NCI-H526 treated with DMSO at 0.1 percent for 48 hours (cell line): ENCODE results near the gene FNDC10.

Experiments
- DNase-seq: peaks from one replicate; lab custom pipeline; 2025; lab: John Stamatoyannopoulos, UW

The FNDC10 gene

GRCh38 chr1:1616045-1616790 is 16.3 kb upstream of the FNDC10 start:
- DNase-seq, result no peak

- DNase-seq, result peak; percentile 94
Observed at GRCh38 chr1:1615256-1616044, 15.5 kb upstream of the FNDC10 start, which contains the start of gene MIB2. Gene MIB2 (plus strand): TSS chr1:1615500. CDS start chr1:1623453, 7,953 bp downstream.

GRCh38 chr1:1614954-1615255 is 15.0 kb upstream of the FNDC10 start:
- DNase-seq, result no peak

- DNase-seq, result no peak
Observed at GRCh38 chr1:1614204-1614953, 14.4 kb upstream of the FNDC10 start.

GRCh38 chr1:1613509-1614082 is 13.7 kb upstream of the FNDC10 start:
- no peak for DNase-seq

GRCh38 chr1:1612104-1612400 is 12.1 kb upstream of the FNDC10 start:
- no peak for DNase-seq

- no peak for DNase-seq
Observed at GRCh38 chr1:1610796-1611195, 10.9 kb upstream of the FNDC10 start.

- no peak for DNase-seq
Observed at GRCh38 chr1:1609822-1610485, 10.0 kb upstream of the FNDC10 start.

GRCh38 chr1:1606232-1606631 is 6.3 kb upstream of the FNDC10 start:
- no peak for DNase-seq

- DNase-seq, result no peak
Observed at GRCh38 chr1:1605724-1606123, 5.8 kb upstream of the FNDC10 start.

GRCh38 chr1:1605034-1605591 is 5.2 kb upstream of the FNDC10 start:
- DNase-seq, result no peak

GRCh38 chr1:1604374-1605033 is 4.6 kb upstream of the FNDC10 start:
- no peak for DNase-seq

GRCh38 chr1:1603671-1604373 is 3.9 kb upstream of the FNDC10 start:
- DNase-seq, result no peak

- no peak for DNase-seq
Observed at GRCh38 chr1:1602968-1603506, 3.1 kb upstream of the FNDC10 start.

GRCh38 chr1:1602304-1602967 is 2.5 kb upstream of the FNDC10 start:
- no peak for DNase-seq

- no peak for DNase-seq
Observed at GRCh38 chr1:1601564-1602303, 1.8 kb upstream of the FNDC10 start.

GRCh38 chr1:1600861-1601563 is 1.1 kb upstream of the FNDC10 start:
- no peak for DNase-seq
